Measurements from ENCODE around the gene MTMR3. TPM values are rescaled to one million over a fixed set of nuclear protein-coding genes. Genes with fewer than 3 reads are reported as not detected.

The MTMR3 gene
- total and polyA plus RNA-seq, 2 of the 8 experiments (the other 6 are each of a cell fraction or from before 2014, with no cell fraction given) = 16.9 to 18.5 TPM

GRCh38 chr22:29846290-29846689 is 36.7 kb upstream of the MTMR3 start:
- Histone ChIP-seq H3K14ac (ENCODE audit: insufficient read length) (no peak overlapping the region), H2AFZ (ENCODE audit: low read length) (no peak overlapping the region), H2AK5ac (ENCODE audit: low read depth, low read length) (no peak overlapping the region), H3K4me1 (replicated peaks in 1 of 4; ENCODE audit: control insufficient read depth in 3 of 4, insufficient read depth in 4 of 4, low read length in 3 of 4) (no peaks in the 10 kb centered on the region), H3K4ac (replicated peaks; ENCODE audit: insufficient read length, low read depth, low read length) (no peak overlapping the region), H3K18ac (ENCODE audit: extremely low read depth, low read length) (no peak overlapping the region), H3K79me2 (ENCODE audit: control insufficient read depth in 1 of 2, insufficient read depth in 2 of 2, low read length in 2 of 2) (no peaks in the 10 kb centered on the region), H4K5ac (ENCODE audit: insufficient read length, low read depth, low read length) (no peak overlapping the region), H4K8ac (ENCODE audit: extremely low read depth, insufficient read depth, low read length) (no peak overlapping the region), H3K27ac (ENCODE audit: low read depth, low read length) (no peak overlapping the region), H3K36me3 (ENCODE audit: control insufficient read depth in 2 of 4, insufficient read depth in 4 of 4, low read length in 3 of 4) (no peaks in the 10 kb centered on the region), H3K9me3 (ENCODE audit: insufficient read depth in 2 of 2, low read depth in 1 of 2, low read length in 1 of 2) (no peaks in the 10 kb centered on the region), H2BK5ac (ENCODE audit: low read depth, low read length) (no peak overlapping the region), H3K23me2 (ENCODE audit: low read depth, low read length) (no peaks in the 10 kb centered on the region), H2BK12ac (ENCODE audit: low read depth, low read length) (no peak overlapping the region), H4K91ac (replicated peaks; ENCODE audit: insufficient read length, low read length) (no peak overlapping the region), H2BK20ac (ENCODE audit: low read length) (no peak overlapping the region), H3K27me3 (replicated peaks in 1 of 4; ENCODE audit: control insufficient read depth in 3 of 4, extremely low read depth in 1 of 4, insufficient read depth in 3 of 4, low read length in 3 of 4) (no peaks in the 10 kb centered on the region), H3K23ac (ENCODE audit: insufficient read length) (no peak overlapping the region), H3K4me3 (ENCODE audit: extremely low read depth in 1 of 4, insufficient read depth in 2 of 4, low read depth in 3 of 4, low read length in 4 of 4) (no peak overlapping the region), H2BK15ac (ENCODE audit: low read length) (no peak overlapping the region), H3K56ac (replicated peaks; ENCODE audit: insufficient read length, low read depth, low read length) (no peak overlapping the region), H3K9ac (replicated peaks in 1 of 4; ENCODE audit: extremely low read depth in 1 of 4, low read depth in 3 of 4, low read length in 3 of 4) (no peak overlapping the region), H3K4me2 (ENCODE audit: insufficient read depth in 1 of 2, low read depth in 2 of 2, low read length in 2 of 2) (no peak overlapping the region), H4K20me1 (replicated peaks in 1 of 2; ENCODE audit: control insufficient read depth in 1 of 2, insufficient read depth in 2 of 2, low read length in 2 of 2) (no peaks in the 10 kb centered on the region), H3K79me1 (ENCODE audit: low read depth, low read length) (no peaks in the 10 kb centered on the region), H2BK120ac (replicated peaks; ENCODE audit: low read depth, low read length) (no peak overlapping the region)
- DNase-seq (ENCODE audit: low read depth in 1 of 2, low spot score in 2 of 2) = no peak
- POLR2A ChIA-PET (ENCODE audit: partially characterized antibody) = no interaction called here
- FAIRE-seq = no peak
- WGBS, 2 experiments (ENCODE audit: extremely low coverage in 1 of 2, insufficient coverage in 1 of 2, insufficient read length in 1 of 2, insufficient replicate concordance in 2 of 2, low coverage in 1 of 2, low lambda C conversion rate in 2 of 2, missing lambda C conversion rate in 1 of 2) = 90% methylated on average over 2 of the region's 2 CpGs; no CpG with 5 or more reads in 1 of the 2 experiments
- CTCF ChIA-PET (ENCODE audit: partially characterized antibody) = interaction anchor here (1.0 to 1.1 kb wide), 3 partner anchors 16 to 159 kb away, joined by 3 to 4 read pairs (median 3); no protein-coding TSS in a partner anchor
- TF ChIP-seq SIX5 (IDR thresholded peaks at IDR 0.05; ENCODE audit: low read depth, low read length) = no peak
- TF ChIP-seq EZH2 (IDR thresholded peaks at IDR 0.05; ENCODE audit: low read depth, low read length, severe bottlenecking) = no peak
- no peak for TF ChIP-seq SP4 (IDR thresholded peaks at IDR 0.05; ENCODE audit: low read length)
- no peak for TF ChIP-seq NANOG (IDR thresholded peaks at IDR 0.05; ENCODE audit: insufficient read depth, low read depth, low read length, poor library complexity, severe bottlenecking)
- TF ChIP-seq MAFK (IDR thresholded peaks at IDR 0.05; ENCODE audit: low read depth, low read length) = no peak
- no peak for TF ChIP-seq ATF3 (IDR thresholded peaks at IDR 0.05; ENCODE audit: insufficient read depth, low read depth, low read length)
- TF ChIP-seq CBX5 (IDR thresholded peaks at IDR 0.05; ENCODE audit: low read depth, low read length) = no peak
- TF ChIP-seq SRF (IDR thresholded peaks at IDR 0.05; ENCODE audit: low read depth, low read length) = no peak
- no peak for TF ChIP-seq ZNF274 (IDR thresholded peaks at IDR 0.05; ENCODE audit: borderline replicate concordance, extremely low read depth, low read length)
- no peak for TF ChIP-seq BCL11A (IDR thresholded peaks at IDR 0.05; ENCODE audit: low read depth in 2 of 2, low read length in 2 of 2)
- TF ChIP-seq TBP (IDR thresholded peaks at IDR 0.05; ENCODE audit: low read depth, low read length) = no peak
- no peak for TF ChIP-seq SIN3A (conservative IDR thresholded peaks at IDR 0.05 in 1 of 2, IDR thresholded peaks at IDR 0.05 in 1 of 2; ENCODE audit: low read depth in 1 of 2, low read length in 2 of 2)
- TF ChIP-seq HDAC2 (IDR thresholded peaks at IDR 0.05; ENCODE audit: borderline replicate concordance in 1 of 2, low read depth in 2 of 2, low read length in 2 of 2) = no peak
- no peak for TF ChIP-seq MAX (IDR thresholded peaks at IDR 0.05)
